HCT116 (cell line): ENCODE data around the gene SHMT1. TPM values are rescaled to one million over a fixed set of nuclear protein-coding genes. Genes with fewer than 3 reads are reported as not detected.

Experiments
- ATAC-seq: fragments of 200-7000 bp; cut with Tn5 transposase; 2 replicates; pipeline ENCODE4 v1.9.1; 2020; ENCODE audit warnings: mild to moderate bottlenecking, moderate library complexity
- BruUV-seq: library from RNA; stranded (reverse); fragments of 400-500 nt; replicated peaks from 2 replicates; lab custom pipeline; 2021; lab: Mats Ljungman, UMichigan
- CTCF ChIA-PET: fragments of 300-600 bp; sonication (Branson Sonifier 250); formaldehyde crosslinking; loops from one replicate; lab custom pipeline; 2021; ENCODE audit warnings: antibody characterized with exemption; lab: Charles Lee
- POLR2A ChIA-PET: fragments of 300-600, 350-600 bp; sonication (Branson Sonifier 250); formaldehyde crosslinking; loops from one replicate; lab custom pipeline; 2021; ENCODE audit warnings: antibody characterized with exemption; lab: Charles Lee
- RAD21 ChIA-PET, 2 experiments: fragments of 300-600 bp; sonication (Branson Sonifier 250); formaldehyde crosslinking; loops; one replicate each; lab custom pipeline; 2023; ENCODE audit warnings: low total read pairs in 2 of 2; ENCODE audit not compliant: uncharacterized antibody in 2 of 2, unreplicated experiment in 2 of 2, low non-redundant PET in 1 of 2; lab: Charles Lee
- DNase-seq: peaks from one replicate; pipeline ENCODE4 v3.0.0-alpha.2; 2010; ENCODE audit warnings: low read depth, low spot score
- H2AFZ ChIP-seq: fragments of 200-600 bp; shearing (Covaris generic), sonication (generic); 2 replicates; pipeline ENCODE4 v1.6.1; 2017; ENCODE audit warnings: low read depth, mixed run types, mixed read lengths, antibody characterized with exemption, low read length; ENCODE audit not compliant: poor library complexity, severe bottlenecking
- H3K27ac ChIP-seq: 2 replicates; pipeline ENCODE4 v1.5.1; 2012; ENCODE audit warnings: low read depth, low read length
- H3K27me3 ChIP-seq: fragments of 200-600 bp; sonication (generic); 2 replicates; pipeline ENCODE4 v1.6.1; 2016; ENCODE audit warnings: mixed run types, low read length, mixed read lengths; ENCODE audit not compliant: insufficient read depth
- H3K36me3 ChIP-seq, 2 experiments: fragments of 200-500 bp in 1 of 2; fragments of 200-600 bp in 1 of 2; sonication (Bioruptor generic) in 1 of 2; sonication (generic) in 1 of 2; 2 replicates each; pipeline versions ENCODE4 v1.5.1 to v1.6.1; 2014 to 2016; ENCODE audit warnings: low read length in 2 of 2, inconsistent platforms in 1 of 2, mixed read lengths in 1 of 2, mixed run types in 1 of 2; ENCODE audit not compliant: insufficient read depth in 2 of 2, control insufficient read depth in 1 of 2
- H3K4me1 ChIP-seq, 2 experiments: fragments of 200-600 bp in 1 of 2; sonication (generic) in 1 of 2; 2 replicates each; pipeline versions ENCODE4 v1.5.1 to v1.6.1; 2012 to 2017; ENCODE audit warnings: low read length in 2 of 2, inconsistent platforms in 1 of 2, mild to moderate bottlenecking in 1 of 2, mixed read lengths in 1 of 2, mixed run types in 1 of 2, moderate library complexity in 1 of 2; ENCODE audit not compliant: insufficient read depth in 2 of 2, control insufficient read depth in 1 of 2
- H3K4me2 ChIP-seq: fragments of 200-600 bp; sonication (generic); 2 replicates; pipeline ENCODE4 v1.6.1; 2017; ENCODE audit warnings: mixed run types, low read length, mixed read lengths
- H3K4me3 ChIP-seq, 2 experiments: fragments of 200-600 bp in 1 of 2; sonication (generic) in 1 of 2; replicated peaks in 1 of 2; 2 replicates each; pipeline ENCODE4 v1.5.1; 2011 to 2016; ENCODE audit warnings: low read length in 2 of 2, control low read depth in 1 of 2, low read depth in 1 of 2, mild to moderate bottlenecking in 1 of 2, mixed read lengths in 1 of 2, mixed run types in 1 of 2
- H3K79me2 ChIP-seq: fragments of 200-600 bp; sonication (generic); 2 replicates; pipeline ENCODE4 v1.6.1; 2017; ENCODE audit warnings: mild to moderate bottlenecking, mixed run types, low read length, moderate library complexity, mixed read lengths; ENCODE audit not compliant: insufficient read depth
- H3K9ac ChIP-seq: fragments of 200-600 bp; sonication (generic); 2 replicates; pipeline ENCODE4 v1.6.1; 2016; ENCODE audit warnings: low read length, mixed read lengths
- H3K9me2 ChIP-seq: fragments of 200-600 bp; sonication (generic), shearing (Covaris generic); 2 replicates; pipeline ENCODE4 v1.6.1; 2017; ENCODE audit warnings: mixed run types, mild to moderate bottlenecking, moderate library complexity; ENCODE audit not compliant: insufficient read depth
- H3K9me3 ChIP-seq, 2 experiments: fragments of 200-500 bp in 1 of 2; fragments of 200-600 bp in 1 of 2; sonication (Bioruptor generic) in 1 of 2; sonication (generic) in 1 of 2; 2 replicates each; pipeline ENCODE4 v1.6.1; 2014 to 2017; ENCODE audit warnings: low read length in 2 of 2, mixed read lengths in 2 of 2, inconsistent platforms in 1 of 2, low read depth in 1 of 2, mild to moderate bottlenecking in 1 of 2, mixed run types in 1 of 2, moderate library complexity in 1 of 2; ENCODE audit not compliant: control insufficient read depth in 1 of 2, insufficient read depth in 1 of 2
- H4K20me1 ChIP-seq: fragments of 200-600 bp; sonication (generic), shearing (Covaris generic); 2 replicates; pipeline ENCODE4 v1.6.1; 2017; ENCODE audit warnings: mixed run types, mild to moderate bottlenecking, moderate library complexity; ENCODE audit not compliant: insufficient read depth
- CBX3 ChIP-seq: IDR thresholded peaks from 2 replicates; pipeline ENCODE4 v1.6.1; 2012; ENCODE audit warnings: low read depth
- CEBPB ChIP-seq: IDR thresholded peaks from 2 replicates; pipeline ENCODE4 v1.6.1; 2012; ENCODE audit warnings: low read depth
- CTCF ChIP-seq, 3 experiments: fragments of 200-600 bp in 1 of 3; sonication (generic) in 1 of 3; IDR thresholded peaks in 2 of 3; conservative IDR thresholded peaks in 1 of 3; 2 replicates each; pipeline ENCODE4 v1.5.1; 2012 to 2017; ENCODE audit warnings: low read depth in 2 of 3, low read length in 2 of 3, antibody characterized with exemption in 1 of 3, borderline replicate concordance in 1 of 3, control low read depth in 1 of 3, mild to moderate bottlenecking in 1 of 3, mixed read lengths in 1 of 3, mixed run types in 1 of 3, moderate library complexity in 1 of 3; ENCODE audit not compliant: insufficient read depth in 1 of 3
- EZH2 ChIP-seq: fragments of 200-600 bp; sonication (generic); IDR thresholded peaks from 2 replicates; pipeline ENCODE4 v1.6.1; 2017; ENCODE audit warnings: antibody characterized with exemption, mixed run types
- EZH2phosphoT487 ChIP-seq: fragments of 200-600 bp; IDR thresholded peaks from 2 replicates; pipeline ENCODE4 v1.6.1; 2018; ENCODE audit warnings: antibody characterized with exemption, borderline replicate concordance
- FOSL1 ChIP-seq: IDR thresholded peaks from 2 replicates; pipeline ENCODE4 v1.6.1; 2012; ENCODE audit warnings: low read depth
- POLR2A ChIP-seq: IDR thresholded peaks from 2 replicates; pipeline ENCODE4 v1.7.0; 2011; ENCODE audit warnings: borderline replicate concordance; ENCODE audit not compliant: insufficient read depth, insufficient read length; ENCODE audit errors: extremely low read depth
- POLR2AphosphoS5 ChIP-seq: IDR thresholded peaks from 2 replicates; pipeline ENCODE4 v1.6.1; 2011; ENCODE audit warnings: mild to moderate bottlenecking, low read depth, low read length, moderate library complexity
- SIN3A ChIP-seq: IDR thresholded peaks from 2 replicates; pipeline ENCODE4 v1.6.1; 2012; ENCODE audit warnings: low read depth
- YY1 ChIP-seq: IDR thresholded peaks from 2 replicates; pipeline ENCODE4 v1.6.1; 2011; ENCODE audit warnings: low read length, low read depth, moderate library complexity, mild to moderate bottlenecking; ENCODE audit not compliant: insufficient replicate concordance; ENCODE audit errors: extremely low read depth
- ZBTB33 ChIP-seq: IDR thresholded peaks from 2 replicates; pipeline ENCODE4 v1.6.1; 2011; ENCODE audit warnings: mild to moderate bottlenecking, low read length, moderate library complexity; ENCODE audit not compliant: insufficient replicate concordance; ENCODE audit errors: extremely low read depth
- ZNF274 ChIP-seq: fragments of 200-500 bp; sonication (Bioruptor generic); IDR thresholded peaks from 2 replicates; pipeline ENCODE4 v1.6.1; 2014; ENCODE audit warnings: mild to moderate bottlenecking, low read depth, low read length, inconsistent platforms
- intact Hi-C: fragments of 100-400 bp; cut with micrococcal nuclease; formaldehyde crosslinking; loops from 2 replicates; pipeline ENCODE4 v1.10.0; 2022
- total RNA-seq: library from RNA; stranded (reverse); gene quantifications from one replicate; pipeline ENCODE4 v1.2.1, GENCODE V29; 2021; ENCODE audit not compliant: unreplicated experiment

Gene SHMT1
- total RNA-seq, 1 experiment from 2014 or later = 46.5 TPM

DNA sequence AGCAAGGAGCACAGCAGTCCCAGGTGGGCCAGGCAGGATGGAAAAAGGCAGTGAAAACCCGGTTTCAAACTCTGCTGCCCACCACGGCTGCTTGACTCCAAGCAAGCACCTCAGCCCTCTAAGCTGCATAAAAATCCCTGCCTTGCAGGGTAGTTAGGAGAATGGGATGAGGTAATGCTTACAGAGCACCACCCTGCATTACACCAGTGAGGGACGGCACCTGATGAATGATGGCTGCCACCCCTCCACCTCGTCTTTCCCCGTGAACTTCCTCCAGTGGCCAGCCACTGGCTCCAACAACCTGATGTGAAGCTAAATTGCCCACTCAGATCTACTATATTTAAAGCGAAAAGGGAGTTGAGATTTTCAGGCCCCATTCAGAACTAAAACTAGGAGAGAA lies 81.6 kb downstream of the SHMT1 start:
- Histone ChIP-seq H3K36me3 (peaks cover 54 to 67% of the 10 kb centered on the region in 2 experiments), H3K79me2 (no peaks in the 10 kb centered on the region; the same call in 1 of the 2 replicates), H3K27ac (no peak overlapping the region), H3K27me3 (no peaks in the 10 kb centered on the region), H2AFZ (no peak overlapping the region), H3K9me2 (no peaks in the 10 kb centered on the region), H3K4me3 (no peak overlapping the region), H3K4me1 (peaks cover 0 to 6% of the 10 kb centered on the region in 2 experiments; a peak in 1 of 4 replicates), H4K20me1 (peaks cover 3% of the 10 kb centered on the region; the same call in 1 of the 2 replicates), H3K4me2 (no peak overlapping the region), H3K9ac (no peak overlapping the region), H3K9me3 (no peaks in the 10 kb centered on the region)
- TF ChIP-seq POLR2A = no peak
- TF ChIP-seq ZBTB33 = no peak
- TF ChIP-seq EZH2 = no peak
- no peak for TF ChIP-seq CBX3
- no peak for TF ChIP-seq CEBPB
- TF ChIP-seq POLR2AphosphoS5 = no peak
- ATAC-seq (no peak), DNase-seq (no peak)
- intact Hi-C loops = no loop called here
- POLR2A ChIA-PET = no interaction called here
- RAD21 ChIA-PET = no interaction called here
- CTCF ChIA-PET = no interaction called here
- no TSS peak for BruUV-seq

DNA sequence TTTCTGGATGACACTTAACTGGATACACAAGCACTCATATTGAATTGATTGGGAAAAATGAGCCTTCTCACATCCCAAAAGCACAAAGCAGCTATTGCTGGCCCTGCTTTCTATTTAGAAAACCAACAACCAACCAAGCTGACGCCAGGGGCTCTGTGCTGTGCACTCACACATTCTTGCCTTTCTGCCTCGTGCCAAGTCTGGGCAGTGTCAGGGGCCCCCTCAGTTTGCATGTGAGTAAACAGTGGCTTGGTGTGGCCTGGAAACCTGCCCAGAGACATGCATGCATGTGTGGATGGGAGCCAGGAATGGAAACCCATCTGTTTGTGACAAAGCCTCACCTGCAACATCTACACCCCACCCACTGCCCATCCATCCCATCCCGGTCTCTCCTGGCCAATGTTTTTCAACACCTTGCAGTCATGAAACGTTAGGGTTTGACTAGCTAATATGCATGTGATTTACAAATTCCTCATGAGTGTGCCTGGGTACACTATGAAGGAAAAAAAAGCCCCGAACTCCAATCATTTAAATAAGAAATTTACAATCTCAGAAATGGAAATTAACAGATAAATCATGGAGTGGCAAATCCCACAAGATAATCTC lies 82.5 kb downstream of the SHMT1 start:
- Histone ChIP-seq H2AFZ (no peak overlapping the region), H3K27ac (no peak overlapping the region), H3K36me3 (peaks cover 59 to 69% of the 10 kb centered on the region in 2 experiments), H3K4me2 (no peak overlapping the region), H4K20me1 (peaks cover 3% of the 10 kb centered on the region; the same call in 1 of the 2 replicates), H3K27me3 (no peaks in the 10 kb centered on the region), H3K4me3 (no peak overlapping the region), H3K9me2 (no peaks in the 10 kb centered on the region), H3K4me1 (no peaks in the 10 kb centered on the region), H3K79me2 (no peaks in the 10 kb centered on the region; the same call in 1 of the 2 replicates), H3K9ac (no peak overlapping the region), H3K9me3 (no peaks in the 10 kb centered on the region)
- POLR2A ChIA-PET = no interaction called here
- CTCF ChIA-PET = no interaction called here
- DNase-seq (no peak), ATAC-seq (no peak)
- BruUV-seq = no TSS peak
- intact Hi-C loops = no loop called here
- RAD21 ChIA-PET = no interaction called here
- TF ChIP-seq ZBTB33 (no peak), CTCF (IDR thresholded peaks at IDR 0.05 in 2 of 3, conservative IDR thresholded peaks at IDR 0.05 in 1 of 3; ENCODE audit: borderline replicate concordance in 1 of 3, insufficient read depth in 1 of 3, low read depth in 2 of 3, low read length in 2 of 3) (no peak), POLR2A (no peak), POLR2AphosphoS5 (no peak), FOSL1 (no peak), SIN3A (no peak), YY1 (no peak), ZNF274 (no peak), EZH2phosphoT487 (no peak)
